ENCODE data around the gene CTNNB1.

DNA sequence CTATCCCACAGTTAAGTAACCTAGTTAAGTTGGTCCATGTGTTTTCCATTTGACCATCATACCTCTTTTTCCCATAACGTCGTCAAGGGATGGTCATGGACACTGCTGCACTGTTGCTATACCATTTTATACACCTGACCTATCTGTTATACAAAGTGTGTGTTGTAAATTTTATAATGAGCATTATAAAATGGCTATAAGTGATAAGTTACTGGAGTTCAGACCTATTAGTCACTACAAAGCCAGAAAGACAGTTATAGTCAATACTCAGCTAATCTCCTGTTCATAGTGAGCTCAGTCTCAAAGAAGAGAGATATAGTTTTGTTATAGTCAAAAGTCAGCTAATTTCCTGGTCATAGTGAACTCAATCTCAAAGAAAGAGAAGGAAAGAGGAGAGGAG lies 18.9 kb upstream of the CTNNB1 start:
- TF ChIP-seq POLR2A (IDR thresholded peaks at IDR 0.05) (no peak), POLR2AphosphoS5 (IDR thresholded peaks at IDR 0.05) (no peak), EP300 (IDR thresholded peaks at IDR 0.05) (no peak)
- TF ChIP-seq, protein P1, sequence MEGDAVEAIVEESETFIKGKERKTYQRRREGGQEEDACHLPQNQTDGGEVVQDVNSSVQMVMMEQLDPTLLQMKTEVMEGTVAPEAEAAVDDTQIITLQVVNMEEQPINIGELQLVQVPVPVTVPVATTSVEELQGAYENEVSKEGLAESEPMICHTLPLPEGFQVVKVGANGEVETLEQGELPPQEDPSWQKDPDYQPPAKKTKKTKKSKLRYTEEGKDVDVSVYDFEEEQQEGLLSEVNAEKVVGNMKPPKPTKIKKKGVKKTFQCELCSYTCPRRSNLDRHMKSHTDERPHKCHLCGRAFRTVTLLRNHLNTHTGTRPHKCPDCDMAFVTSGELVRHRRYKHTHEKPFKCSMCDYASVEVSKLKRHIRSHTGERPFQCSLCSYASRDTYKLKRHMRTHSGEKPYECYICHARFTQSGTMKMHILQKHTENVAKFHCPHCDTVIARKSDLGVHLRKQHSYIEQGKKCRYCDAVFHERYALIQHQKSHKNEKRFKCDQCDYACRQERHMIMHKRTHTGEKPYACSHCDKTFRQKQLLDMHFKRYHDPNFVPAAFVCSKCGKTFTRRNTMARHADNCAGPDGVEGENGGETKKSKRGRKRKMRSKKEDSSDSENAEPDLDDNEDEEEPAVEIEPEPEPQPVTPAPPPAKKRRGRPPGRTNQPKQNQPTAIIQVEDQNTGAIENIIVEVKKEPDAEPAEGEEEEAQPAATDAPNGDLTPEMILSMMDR (IDR thresholded peaks at IDR 0.05) = no peak
